IMR-90 (cell line): ENCODE results near the gene AHNAK. TPM values are rescaled to one million over a fixed set of nuclear protein-coding genes. Genes with fewer than 3 reads are reported as not detected.

ENCODE experiments used
- ATAC-seq: fragments of 200-7000 bp; cut with Tn5 transposase; 2 replicates; pipeline ENCODE4 v1.9.1; 2020; ENCODE audit warnings: low read depth, mild to moderate bottlenecking, moderate library complexity
- BruUV-seq: library from RNA; stranded (reverse); fragments of 400-500 nt; replicated peaks from 2 replicates; lab custom pipeline; 2021; lab: Mats Ljungman, UMichigan
- CTCF ChIA-PET: fragments of 300-600 bp; formaldehyde crosslinking; extraction: SDS; loops from one replicate; lab custom pipeline; 2021; ENCODE audit warnings: antibody characterized with exemption; lab: Yijun Ruan, JAX
- POLR2A ChIA-PET: fragments of 300-600 bp; sonication (Branson Sonifier 250); formaldehyde crosslinking; loops from one replicate; lab custom pipeline; 2022; ENCODE audit warnings: antibody characterized with exemption; ENCODE audit not compliant: unreplicated experiment; lab: Charles Lee
- DNase-seq: peaks from one replicate; pipeline ENCODE4 v3.0.0; 2013
- H2AFZ ChIP-seq: replicated peaks from 2 replicates; pipeline ENCODE3; 2013; ENCODE audit warnings: low read length, mild to moderate bottlenecking; ENCODE audit not compliant: poor library complexity
- H2AK5ac ChIP-seq: 2 replicates; pipeline ENCODE4 v1.6.1; 2013; ENCODE audit warnings: low read depth, low read length, inconsistent platforms
- H2AK9ac ChIP-seq: replicated peaks from 2 replicates; pipeline ENCODE3; 2013; ENCODE audit warnings: mild to moderate bottlenecking, low read depth, low read length, moderate library complexity; ENCODE audit not compliant: poor library complexity
- H2BK120ac ChIP-seq: 2 replicates; pipeline ENCODE4 v1.6.1; 2013; ENCODE audit warnings: low read depth, low read length, inconsistent platforms
- H2BK15ac ChIP-seq: 3 replicates; pipeline ENCODE4 v1.6.1; 2013; ENCODE audit warnings: low read depth, low read length, inconsistent platforms
- H2BK20ac ChIP-seq: 2 replicates; pipeline ENCODE4 v1.6.1; 2013; ENCODE audit warnings: low read depth, mild to moderate bottlenecking, inconsistent platforms, low read length, moderate library complexity
- H2BK5ac ChIP-seq: 2 replicates; pipeline ENCODE4 v1.6.1; 2013; ENCODE audit warnings: mild to moderate bottlenecking, low read depth, low read length, inconsistent platforms; ENCODE audit not compliant: poor library complexity, severe bottlenecking
- H3K14ac ChIP-seq: replicated peaks from 2 replicates; pipeline ENCODE4 v1.6.1; 2013; ENCODE audit warnings: low read depth, low read length, inconsistent platforms
- H3K18ac ChIP-seq: 2 replicates; pipeline ENCODE4 v1.6.1; 2013; ENCODE audit warnings: low read depth, low read length, control low read depth
- H3K23ac ChIP-seq: 2 replicates; pipeline ENCODE4 v1.6.1; 2013; ENCODE audit warnings: low read depth, low read length, inconsistent platforms
- H3K27ac ChIP-seq: 2 replicates; pipeline ENCODE4 v1.5.1; 2013; ENCODE audit warnings: mild to moderate bottlenecking, control low read depth, low read length; ENCODE audit not compliant: insufficient read depth
- H3K27me3 ChIP-seq: 2 replicates; pipeline ENCODE4 v1.6.1; 2013; ENCODE audit warnings: low read length; ENCODE audit not compliant: control insufficient read depth, insufficient read depth
- H3K36me3 ChIP-seq: 2 replicates; pipeline ENCODE4 v1.6.1; 2013; ENCODE audit warnings: low read length, mixed read lengths; ENCODE audit not compliant: control insufficient read depth, insufficient read depth
- H3K4ac ChIP-seq: 2 replicates; pipeline ENCODE4 v1.6.1; 2013; ENCODE audit warnings: low read depth, low read length, inconsistent platforms
- H3K4me1 ChIP-seq: 2 replicates; pipeline ENCODE4 v1.6.1; 2013; ENCODE audit warnings: low read length, mixed read lengths; ENCODE audit not compliant: control insufficient read depth, insufficient read depth
- H3K4me2 ChIP-seq: 2 replicates; pipeline ENCODE4 v1.6.1; 2013; ENCODE audit warnings: low read depth, mild to moderate bottlenecking, control low read depth, low read length, moderate library complexity
- H3K4me3 ChIP-seq: 2 replicates; pipeline ENCODE4 v1.5.1; 2013; ENCODE audit warnings: low read depth, mild to moderate bottlenecking, control low read depth, low read length, moderate library complexity; ENCODE audit not compliant: insufficient read depth
- H3K56ac ChIP-seq: 2 replicates; pipeline ENCODE4 v1.6.1; 2013; ENCODE audit warnings: low read length, inconsistent platforms; ENCODE audit not compliant: insufficient read depth; ENCODE audit errors: extremely low read depth
- H3K79me1 ChIP-seq, 2 experiments: 2 replicates each; pipeline ENCODE4 v1.6.1; 2013; ENCODE audit warnings: low read length in 2 of 2, inconsistent platforms in 1 of 2, low read depth in 1 of 2
- H3K9ac ChIP-seq: 2 replicates; pipeline ENCODE4 v1.6.1; 2013; ENCODE audit warnings: low read depth, low read length, control low read depth
- H3K9me1 ChIP-seq: 2 replicates; pipeline ENCODE4 v1.6.1; 2013; ENCODE audit warnings: low read length, inconsistent platforms; ENCODE audit not compliant: insufficient read depth
- H3K9me3 ChIP-seq: 2 replicates; pipeline ENCODE4 v1.6.1; 2013; ENCODE audit warnings: low read length; ENCODE audit not compliant: control insufficient read depth, insufficient read depth
- H4K20me1 ChIP-seq: 2 replicates; pipeline ENCODE4 v1.6.1; 2013; ENCODE audit warnings: low read length, inconsistent platforms; ENCODE audit not compliant: insufficient read depth
- H4K5ac ChIP-seq: 2 replicates; pipeline ENCODE4 v1.6.1; 2013; ENCODE audit warnings: mild to moderate bottlenecking, low read depth, low read length, control low read depth
- H4K8ac ChIP-seq, 2 experiments: 2 replicates each; pipeline ENCODE4 v1.6.1; 2013; ENCODE audit warnings: low read depth in 2 of 2, low read length in 2 of 2, control low read depth in 1 of 2, inconsistent platforms in 1 of 2
- H4K91ac ChIP-seq: 2 replicates; pipeline ENCODE4 v1.6.1; 2013; ENCODE audit warnings: low read depth, low read length, inconsistent platforms; ENCODE audit not compliant: insufficient read depth
- BHLHE40 ChIP-seq: fragments of 150-350 bp; IDR thresholded peaks from 2 replicates; pipeline ENCODE4 v1.6.1; 2016; ENCODE audit warnings: mild to moderate bottlenecking, low read depth, low read length
- CEBPB ChIP-seq: IDR thresholded peaks from 2 replicates; pipeline ENCODE4 v1.6.1; 2012; ENCODE audit warnings: low read depth, low read length, improper control_type of control experiment
- ELK1 ChIP-seq: fragments of 150-350 bp; IDR thresholded peaks from 2 replicates; pipeline ENCODE4 v1.6.1; 2016; ENCODE audit warnings: low read depth, mild to moderate bottlenecking, low read length, moderate library complexity, borderline replicate concordance
- FOS ChIP-seq: fragments of 150-350 bp; IDR thresholded peaks from 2 replicates; pipeline ENCODE4 v1.6.1; 2016; ENCODE audit warnings: low read depth, low read length
- MAZ ChIP-seq: IDR thresholded peaks from 2 replicates; pipeline ENCODE4 v1.6.1; 2012; ENCODE audit warnings: low read depth, mild to moderate bottlenecking, low read length, improper control_type of control experiment, moderate library complexity, borderline replicate concordance
- MXI1 ChIP-seq: IDR thresholded peaks from 2 replicates; pipeline ENCODE4 v1.6.1; 2012; ENCODE audit warnings: low read depth, mild to moderate bottlenecking, low read length, moderate library complexity, borderline replicate concordance
- NFE2L2 ChIP-seq: fragments of 150-350 bp; IDR thresholded peaks from 2 replicates; pipeline ENCODE4 v1.6.1; 2016; ENCODE audit warnings: low read depth, mild to moderate bottlenecking, low read length
- POLR2A ChIP-seq: IDR thresholded peaks from 2 replicates; pipeline ENCODE4 v1.6.1; 2012; ENCODE audit warnings: mild to moderate bottlenecking, low read depth, low read length
- RCOR1 ChIP-seq: IDR thresholded peaks from 2 replicates; pipeline ENCODE4 v1.6.1; 2012; ENCODE audit warnings: mild to moderate bottlenecking, low read length, improper control_type of control experiment; ENCODE audit not compliant: insufficient replicate concordance
- RFX5 ChIP-seq: IDR thresholded peaks from 2 replicates; pipeline ENCODE4 v1.8.0; 2012; ENCODE audit warnings: low read depth, mild to moderate bottlenecking, low read length, moderate library complexity
- SMC3 ChIP-seq: fragments of 150-350 bp; IDR thresholded peaks from 2 replicates; pipeline ENCODE4 v1.6.1; 2016; ENCODE audit warnings: low read depth, mild to moderate bottlenecking, antibody characterized with exemption, low read length, moderate library complexity
- USF2 ChIP-seq: fragments of 150-350 bp; IDR thresholded peaks from 2 replicates; pipeline ENCODE4 v1.6.1; 2017; ENCODE audit warnings: mild to moderate bottlenecking, antibody characterized with exemption, low read length, low read depth
- WGBS, 2 experiments: methylation state at CpG; one replicate each; pipeline versions ENCODE4 v1.1.5 to v1.1.7; 2013; ENCODE audit warnings: missing lambda C conversion rate in 2 of 2; ENCODE audit not compliant: insufficient read length in 1 of 2; ENCODE audit errors: extremely low coverage in 2 of 2; 5-methylcytosine and 5-hydroxymethylcytosine counted together
- dilution Hi-C: fragments of 300-500 bp; cut with HindIII; formaldehyde crosslinking; loops from one replicate; pipeline ENCODE4 v1.14.3; 2018; ENCODE audit warnings: low sequenced_read_pairs; ENCODE audit not compliant: unreplicated experiment
- in situ Hi-C: fragments of 300-500 bp; cut with MboI; formaldehyde crosslinking; loops from 3 replicates; pipeline ENCODE4 v1.14.3; 2019; ENCODE audit warnings: low sequenced_read_pairs, inconsistent platforms, mixed read lengths
- intact Hi-C: fragments of 100-400 bp; cut with micrococcal nuclease; formaldehyde crosslinking; loops from 2 replicates; pipeline ENCODE4 v1.10.0; 2022
- polyA plus RNA-seq, 3 experiments: library from polyadenylated mRNA; depleted of rRNA; stranded (reverse); fragments of >200 nt; gene quantifications; 2 replicates each; pipeline ENCODE4 v1.2.3, GENCODE V29; 2012; ENCODE audit warnings: low replicate concordance in 1 of 3
- total RNA-seq: library from RNA; depleted of rRNA; stranded (reverse); fragments of >200 nt; gene quantifications from 2 replicates; pipeline ENCODE4 v1.2.3, GENCODE V29; 2012
- TF ChIP-seq, protein P1 (sequence below): conservative IDR thresholded peaks from 2 replicates; pipeline ENCODE4 v1.5.1; 2012; ENCODE audit warnings: mild to moderate bottlenecking, low read depth, low read length, improper control_type of control experiment

The AHNAK gene
- total and polyA plus RNA-seq, 2 of the 4 experiments (the other 2 are of a cell fraction), result 95.1 to 695 TPM

- Histone ChIP-seq H3K4me3 (peak within 1 kb of the TSS; percentile 74), H3K18ac (peak within 1 kb of the TSS; percentile 80)
- peak; percentile 95 for ATAC-seq
- TF ChIP-seq POLR2A (peak; percentile 94), FOS (no peak), BHLHE40 (no peak), RFX5 (no peak), NFE2L2 (no peak), MXI1 (peak; percentile 74; the same call in 1 of the 2 replicates), USF2 (no peak), SMC3 (no peak), RCOR1 (no peak), CEBPB (0 out of 2 replicates have a peak, but pooled peaks have one; percentile 1), ELK1 (no peak), MAZ (peak; percentile 96)
- TF ChIP-seq, protein P1, sequence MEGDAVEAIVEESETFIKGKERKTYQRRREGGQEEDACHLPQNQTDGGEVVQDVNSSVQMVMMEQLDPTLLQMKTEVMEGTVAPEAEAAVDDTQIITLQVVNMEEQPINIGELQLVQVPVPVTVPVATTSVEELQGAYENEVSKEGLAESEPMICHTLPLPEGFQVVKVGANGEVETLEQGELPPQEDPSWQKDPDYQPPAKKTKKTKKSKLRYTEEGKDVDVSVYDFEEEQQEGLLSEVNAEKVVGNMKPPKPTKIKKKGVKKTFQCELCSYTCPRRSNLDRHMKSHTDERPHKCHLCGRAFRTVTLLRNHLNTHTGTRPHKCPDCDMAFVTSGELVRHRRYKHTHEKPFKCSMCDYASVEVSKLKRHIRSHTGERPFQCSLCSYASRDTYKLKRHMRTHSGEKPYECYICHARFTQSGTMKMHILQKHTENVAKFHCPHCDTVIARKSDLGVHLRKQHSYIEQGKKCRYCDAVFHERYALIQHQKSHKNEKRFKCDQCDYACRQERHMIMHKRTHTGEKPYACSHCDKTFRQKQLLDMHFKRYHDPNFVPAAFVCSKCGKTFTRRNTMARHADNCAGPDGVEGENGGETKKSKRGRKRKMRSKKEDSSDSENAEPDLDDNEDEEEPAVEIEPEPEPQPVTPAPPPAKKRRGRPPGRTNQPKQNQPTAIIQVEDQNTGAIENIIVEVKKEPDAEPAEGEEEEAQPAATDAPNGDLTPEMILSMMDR, result no peak
Observed at GRCh38 chr11:62573592-62574362, 27.2 kb upstream of the AHNAK start, which contains the start of gene EEF1G. Gene EEF1G, minus strand, starts transcription at chr11:62573891. Its CDS starts 49 bp downstream, at chr11:62573842.

More at GRCh38 chr11:62573592-62574362, 27.2 kb upstream of the AHNAK start, which contains the start of gene EEF1G:
- BruUV-seq, result no TSS peak
- H3K9ac ChIP-seq, result peak within 1 kb of the TSS; percentile 96
- CTCF ChIA-PET, result interaction anchor here (0.6 to 1.5 kb wide), 3 partner anchors 13 to 116 kb away, joined by 3 to 8 read pairs (median 3); partner anchors contain the start of gene LRRN4CL
- H2BK20ac ChIP-seq, result no peak within 1 kb of the TSS
- peak within 1 kb of the TSS; percentile 91 for H2AFZ ChIP-seq
- H2BK15ac ChIP-seq, result peak within 1 kb of the TSS; percentile 45; the same call in 1 of the 3 replicates
- H3K4me2 ChIP-seq, result peak within 1 kb of the TSS; percentile 90
- dilution Hi-C loops, result no loop called here
- H4K91ac ChIP-seq, result peak within 1 kb of the TSS; percentile 98
- H3K56ac ChIP-seq, result peak within 1 kb of the TSS; percentile 98
- peak within 1 kb of the TSS; percentile 100 for H2AK9ac ChIP-seq
- H2BK5ac ChIP-seq, result peak within 1 kb of the TSS; percentile 91
- peak within 1 kb of the TSS; percentile 96 for H2AK5ac ChIP-seq
- H3K4ac ChIP-seq, result peak within 1 kb of the TSS; percentile 99
- H3K27ac ChIP-seq, result peak within 1 kb of the TSS; percentile 91
- peaks cover 41% of the 10 kb centered on the region for H4K20me1 ChIP-seq
- H3K36me3 ChIP-seq, result peaks cover 48% of the 10 kb centered on the region
- H3K9me1 ChIP-seq, result peaks cover 11% of the 10 kb centered on the region
- intact Hi-C loops, result no loop called here
- H3K23ac ChIP-seq, result peak within 1 kb of the TSS; percentile 99
- DNase-seq, result peak; percentile 100
- peaks cover 12% of the 10 kb centered on the region for H3K4me1 ChIP-seq
- no peaks in the 10 kb centered on the region for H3K27me3 ChIP-seq
- 0% methylated on average over 23 of the region's 46 CpGs; no CpG with 5 or more reads in 1 of the 2 experiments for WGBS, 2 experiments
- peak within 1 kb of the TSS; percentile 84 for H4K5ac ChIP-seq
- in situ Hi-C loops, result no loop called here
- H3K14ac ChIP-seq, result peak within 1 kb of the TSS; percentile 100
- peaks cover 18 to 74% of the 10 kb centered on the region in 2 experiments for H3K79me1 ChIP-seq
- H3K9me3 ChIP-seq, result no peaks in the 10 kb centered on the region
- peak within 1 kb of the TSS; percentile 97 to 99 for H4K8ac ChIP-seq
- peak within 1 kb of the TSS; percentile 69 for H2BK120ac ChIP-seq
- POLR2A ChIA-PET, result interaction anchor here (0.5 to 1.6 kb wide), 13 partner anchors 9 to 173 kb away, joined by 3 to 15 read pairs (median 3); partner anchors contain the start of genes C11orf98, CSKMT, GANAB and LRRN4CL
